ENCODE results near the gene FOXG1. TPM values are rescaled to one million over a fixed set of nuclear protein-coding genes. Genes with fewer than 3 reads are reported as not detected.

Gene FOXG1
- total RNA-seq, 1 donor from 2014 or later = not detected

- Mint-ChIP-seq H3K4me3 (ENCODE audit: unreplicated experiment) (peak overlapping the region; percentile 96), H3K27ac (ENCODE audit: unreplicated experiment) (no peak overlapping the region), H3K27me3 (ENCODE audit: unreplicated experiment) (peaks cover 22% of the 10 kb centered on the region), H3K4me1 (ENCODE audit: low read depth, unreplicated experiment) (peaks cover 7% of the 10 kb centered on the region), H3K36me3 (ENCODE audit: unreplicated experiment) (peaks cover 4% of the 10 kb centered on the region), H3K9me3 (ENCODE audit: unreplicated experiment) (peaks cover 10% of the 10 kb centered on the region)
- peak; percentile 76 for DNase-seq
- no peak for TF ChIP-seq CTCF (IDR thresholded peaks at IDR 0.05; ENCODE audit: partially characterized antibody, unreplicated experiment)
Observed at GRCh38 chr14:28785096-28785952, 18.7 kb downstream of the FOXG1 start.

GRCh38 chr14:28807518-28807917, 40.9 kb downstream of the FOXG1 start:
- no peak overlapping the region for H3K27ac Mint-ChIP-seq (ENCODE audit: unreplicated experiment)
- no peaks in the 10 kb centered on the region for H3K27me3 Mint-ChIP-seq (ENCODE audit: unreplicated experiment)
- DNase-seq = no peak
- H3K9me3 Mint-ChIP-seq (ENCODE audit: unreplicated experiment) = no peaks in the 10 kb centered on the region
- no peaks in the 10 kb centered on the region for H3K4me1 Mint-ChIP-seq (ENCODE audit: low read depth, unreplicated experiment)
- no peak for TF ChIP-seq CTCF (IDR thresholded peaks at IDR 0.05; ENCODE audit: partially characterized antibody, unreplicated experiment)
- H3K4me3 Mint-ChIP-seq (ENCODE audit: unreplicated experiment) = no peak overlapping the region
- no peaks in the 10 kb centered on the region for H3K36me3 Mint-ChIP-seq (ENCODE audit: unreplicated experiment)

- Mint-ChIP-seq H3K27ac (ENCODE audit: unreplicated experiment) (no peak overlapping the region), H3K9me3 (ENCODE audit: unreplicated experiment) (no peaks in the 10 kb centered on the region), H3K27me3 (ENCODE audit: unreplicated experiment) (no peaks in the 10 kb centered on the region), H3K36me3 (ENCODE audit: unreplicated experiment) (no peaks in the 10 kb centered on the region), H3K4me1 (ENCODE audit: low read depth, unreplicated experiment) (no peaks in the 10 kb centered on the region), H3K4me3 (ENCODE audit: unreplicated experiment) (no peak overlapping the region)
- TF ChIP-seq CTCF (IDR thresholded peaks at IDR 0.05; ENCODE audit: partially characterized antibody, unreplicated experiment) = no peak
- no peak for DNase-seq
Observed at GRCh38 chr14:28813810-28814209, 47.2 kb downstream of the FOXG1 start.

Data from glutamatergic neuron (in vitro differentiated cells).